Trophoblast cell (in vitro differentiated cells and primary cell): ENCODE results near the gene LTA4H.
A peak's percentile ranks its signal among the peaks of the same experiment; 100 is the strongest.

Experiments
- DNase-seq, 2 donors: peaks; one replicate each; pipeline ENCODE4 v3.0.0-alpha.2; 2016
- H2AFZ ChIP-seq: 2 replicates; pipeline ENCODE4 v1.6.1; 2013; ENCODE audit warnings: low read length, moderate library complexity, mild to moderate bottlenecking; ENCODE audit not compliant: insufficient read depth, poor library complexity
- H2AK5ac ChIP-seq: 2 replicates; pipeline ENCODE4 v1.6.1; 2013; ENCODE audit warnings: mild to moderate bottlenecking, low read length
- H2BK120ac ChIP-seq: 2 replicates; pipeline ENCODE4 v1.6.1; 2013; ENCODE audit warnings: low read length, mild to moderate bottlenecking, moderate library complexity; ENCODE audit not compliant: insufficient read depth, poor library complexity
- H2BK12ac ChIP-seq: 2 replicates; pipeline ENCODE4 v1.6.1; 2013; ENCODE audit warnings: mild to moderate bottlenecking, low read length, moderate library complexity
- H2BK5ac ChIP-seq: 2 replicates; pipeline ENCODE4 v1.6.1; 2013; ENCODE audit warnings: low read length, low read depth, moderate library complexity, mild to moderate bottlenecking; ENCODE audit not compliant: poor library complexity
- H3K14ac ChIP-seq: 2 replicates; pipeline ENCODE4 v1.6.1; 2013; ENCODE audit warnings: mild to moderate bottlenecking, low read length
- H3K18ac ChIP-seq: 2 replicates; pipeline ENCODE4 v1.6.1; 2013; ENCODE audit warnings: mild to moderate bottlenecking, low read length
- H3K23ac ChIP-seq: 2 replicates; pipeline ENCODE4 v1.6.1; 2013; ENCODE audit warnings: low read length
- H3K27ac ChIP-seq: 2 replicates; pipeline ENCODE4 v1.5.1; 2013; ENCODE audit warnings: low read depth, mild to moderate bottlenecking, inconsistent platforms, low read length, moderate library complexity
- H3K27me3 ChIP-seq: 2 replicates; pipeline ENCODE4 v1.6.1; 2013; ENCODE audit warnings: inconsistent platforms, mild to moderate bottlenecking, low read length, moderate library complexity; ENCODE audit not compliant: insufficient read depth
- H3K36me3 ChIP-seq, 2 experiments: 1 replicate in 1 of 2; 2 replicates in 1 of 2; pipeline ENCODE4 v1.6.1; 2013; ENCODE audit warnings: low read length in 2 of 2, mild to moderate bottlenecking in 2 of 2, moderate library complexity in 1 of 2; ENCODE audit not compliant: insufficient read depth in 2 of 2, control insufficient read depth in 1 of 2
- H3K4ac ChIP-seq: 2 replicates; pipeline ENCODE4 v1.6.1; 2013; ENCODE audit warnings: low read depth, mild to moderate bottlenecking, low read length, moderate library complexity
- H3K4me1 ChIP-seq, 2 experiments: 1 replicate in 1 of 2; 2 replicates in 1 of 2; pipeline ENCODE4 v1.6.1; 2013; ENCODE audit warnings: low read length in 2 of 2, mild to moderate bottlenecking in 2 of 2, moderate library complexity in 1 of 2; ENCODE audit not compliant: insufficient read depth in 2 of 2, control insufficient read depth in 1 of 2
- H3K4me2 ChIP-seq: 2 replicates; pipeline ENCODE4 v1.6.1; 2013; ENCODE audit warnings: inconsistent platforms, mild to moderate bottlenecking, low read length, moderate library complexity
- H3K4me3 ChIP-seq: 2 replicates; pipeline ENCODE4 v1.5.1; 2013; ENCODE audit warnings: mild to moderate bottlenecking, low read depth, low read length, inconsistent platforms
- H3K79me1 ChIP-seq: one replicate; pipeline ENCODE4 v1.6.1; 2013; ENCODE audit warnings: low read length
- H3K79me2 ChIP-seq: 2 replicates; pipeline ENCODE4 v1.6.1; 2013; ENCODE audit warnings: low read length, mild to moderate bottlenecking; ENCODE audit not compliant: control insufficient read depth, insufficient read depth, poor library complexity
- H3K9ac ChIP-seq: 2 replicates; pipeline ENCODE4 v1.6.1; 2013; ENCODE audit warnings: mild to moderate bottlenecking, low read length
- H3K9me3 ChIP-seq: 2 replicates; pipeline ENCODE4 v1.6.1; 2013; ENCODE audit warnings: low read depth, mild to moderate bottlenecking, control low read depth, inconsistent platforms, low read length; ENCODE audit not compliant: insufficient read depth
- H4K12ac ChIP-seq: 2 replicates; pipeline ENCODE4 v1.6.1; 2013; ENCODE audit warnings: low read depth, mild to moderate bottlenecking, low read length, moderate library complexity
- H4K8ac ChIP-seq: 2 replicates; pipeline ENCODE4 v1.6.1; 2013; ENCODE audit warnings: low read depth, mild to moderate bottlenecking, low read length, moderate library complexity
- H4K91ac ChIP-seq: one replicate; pipeline ENCODE4 v1.6.1; 2013; ENCODE audit warnings: low read depth, mild to moderate bottlenecking, low read length, moderate library complexity
- whole genome bisulfite sequencing: extraction: QIAGEN DNeasy Blood & Tissue Kit; methylation state at CpG from one replicate; pipeline ENCODE4 v1.1.7; 2013; ENCODE audit warnings: missing lambda C conversion rate; ENCODE audit not compliant: insufficient read length, insufficient coverage; ENCODE audit errors: extremely low coverage; 5-methylcytosine and 5-hydroxymethylcytosine counted together

The LTA4H gene

GRCh38 chr12:96046543-96047228 lies 11.3 kb upstream of the LTA4H start:
- no peak overlapping the region for H2AFZ ChIP-seq
- no peaks in the 10 kb centered on the region for H3K79me1 ChIP-seq
- H2BK12ac ChIP-seq: no peak overlapping the region
- no peaks in the 10 kb centered on the region for H3K9me3 ChIP-seq
- no peak overlapping the region for H3K27ac ChIP-seq
- no peak overlapping the region for H4K91ac ChIP-seq
- no peak overlapping the region for H3K9ac ChIP-seq
- DNase-seq: no peak
- no peak overlapping the region for H2AK5ac ChIP-seq
- no CpG with 5 or more reads among the region's 3 CpGs for WGBS
- H3K23ac ChIP-seq: no peak overlapping the region
- H4K8ac ChIP-seq: no peak overlapping the region
- no peaks in the 10 kb centered on the region for H3K79me2 ChIP-seq
- no peak overlapping the region for H3K4me2 ChIP-seq
- H2BK5ac ChIP-seq: no peak overlapping the region
- no peaks in the 10 kb centered on the region for H3K4me1 ChIP-seq
- no peak overlapping the region for H4K12ac ChIP-seq
- no peaks in the 10 kb centered on the region for H3K27me3 ChIP-seq
- no peak overlapping the region for H2BK120ac ChIP-seq
- no peak overlapping the region for H3K4ac ChIP-seq
- no peak overlapping the region for H3K4me3 ChIP-seq
- H3K14ac ChIP-seq: no peak overlapping the region
- H3K18ac ChIP-seq: no peak overlapping the region
- no peaks in the 10 kb centered on the region for H3K36me3 ChIP-seq

- Histone ChIP-seq H3K27me3 (no peaks in the 10 kb centered on the region), H3K14ac (no peak overlapping the region), H3K4ac (no peak overlapping the region), H2BK12ac (no peak overlapping the region), H3K4me2 (no peak overlapping the region), H3K79me1 (no peaks in the 10 kb centered on the region), H2AFZ (no peak overlapping the region), H3K36me3 (no peaks in the 10 kb centered on the region), H4K12ac (no peak overlapping the region), H3K9me3 (no peaks in the 10 kb centered on the region), H4K91ac (no peak overlapping the region), H4K8ac (no peak overlapping the region), H2BK120ac (no peak overlapping the region), H3K18ac (no peak overlapping the region), H3K9ac (no peak overlapping the region), H2AK5ac (no peak overlapping the region), H2BK5ac (no peak overlapping the region), H3K27ac (no peak overlapping the region), H3K79me2 (no peaks in the 10 kb centered on the region), H3K23ac (no peak overlapping the region), H3K4me3 (no peak overlapping the region), H3K4me1 (no peaks in the 10 kb centered on the region)
- no CpG with 5 or more reads among the region's 7 CpGs for WGBS
- DNase-seq: peak; percentile 7 to 19
Measured at GRCh38 chr12:96045566-96045965, 10.2 kb upstream of the LTA4H start.

- Histone ChIP-seq H2AK5ac (no peak overlapping the region), H3K27ac (no peak overlapping the region)
Measured at GRCh38 chr12:96044943-96045290, 9.5 kb upstream of the LTA4H start.

GRCh38 chr12:96044017-96044942 lies 8.9 kb upstream of the LTA4H start:
- Histone ChIP-seq H3K23ac (no peak overlapping the region), H4K91ac (no peak overlapping the region), H3K9me3 (no peaks in the 10 kb centered on the region), H3K18ac (no peak overlapping the region), H3K4me1 (no peaks in the 10 kb centered on the region), H3K4me2 (no peak overlapping the region), H3K79me1 (no peaks in the 10 kb centered on the region), H4K12ac (no peak overlapping the region), H2AFZ (no peak overlapping the region), H3K14ac (no peak overlapping the region), H2BK5ac (no peak overlapping the region), H3K79me2 (no peaks in the 10 kb centered on the region), H3K4me3 (no peak overlapping the region), H3K36me3 (no peaks in the 10 kb centered on the region), H2BK12ac (no peak overlapping the region), H4K8ac (no peak overlapping the region), H2BK120ac (no peak overlapping the region), H2AK5ac (no peak overlapping the region), H3K27ac (no peak overlapping the region), H3K27me3 (no peaks in the 10 kb centered on the region), H3K4ac (no peak overlapping the region), H3K9ac (no peak overlapping the region)
- no CpG with 5 or more reads among the region's 10 CpGs for WGBS
- peak in 1 of 2 donors; percentile 17 for DNase-seq

More at GRCh38 chr12:96044943-96045290, 9.5 kb upstream of the LTA4H start:
- Histone ChIP-seq H4K12ac (no peak overlapping the region), H3K4ac (no peak overlapping the region), H3K36me3 (no peaks in the 10 kb centered on the region), H2BK5ac (no peak overlapping the region), H3K79me1 (no peaks in the 10 kb centered on the region), H4K8ac (no peak overlapping the region), H2AFZ (no peak overlapping the region), H3K27me3 (no peaks in the 10 kb centered on the region), H2BK120ac (no peak overlapping the region), H3K4me1 (no peaks in the 10 kb centered on the region), H3K4me2 (no peak overlapping the region), H3K9me3 (no peaks in the 10 kb centered on the region), H3K14ac (no peak overlapping the region), H4K91ac (no peak overlapping the region), H3K23ac (no peak overlapping the region), H3K18ac (no peak overlapping the region), H3K9ac (no peak overlapping the region), H2BK12ac (no peak overlapping the region), H3K79me2 (no peaks in the 10 kb centered on the region), H3K4me3 (no peak overlapping the region)
- no peak for DNase-seq
- no CpG with 5 or more reads among the region's 2 CpGs for WGBS
